Activated T-helper 9 cell treated with anti-CD3 and anti-CD28 coated beads, Interleukin-2, amount 50 U/mL, for 16 hours (primary cell): ENCODE measurements around the gene PEX5.
"Not testable (repeated sequence)": the region's sequence is repeated elsewhere in the genome, so short reads cannot be mapped to it uniquely, and the experiment has no call there.

ENCODE experiments used
- DNase-seq: peaks from one replicate; pipeline ENCODE4 v3.0.0-alpha.2; 2020; ENCODE audit warnings: low read depth

The PEX5 gene

DNA sequence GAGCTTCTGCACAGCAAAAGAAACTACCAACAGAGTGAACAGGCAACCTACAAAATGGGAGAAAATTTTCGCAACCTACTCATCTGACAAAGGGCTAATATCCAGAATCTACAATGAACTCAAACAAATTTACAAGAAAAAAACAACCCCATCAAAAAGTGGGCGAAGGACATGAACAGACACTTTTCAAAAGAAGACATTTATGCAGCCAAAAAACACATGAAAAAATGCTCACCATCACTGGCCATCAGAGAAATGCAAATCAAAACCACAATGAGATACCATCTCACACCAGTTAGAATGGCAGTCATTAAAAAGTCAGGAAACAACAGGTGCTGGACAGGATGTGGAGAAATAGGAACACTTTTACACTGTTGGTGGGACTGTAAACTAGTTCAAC, 24.3 kb downstream of the PEX5 start:
- DNase-seq: not testable (repeated sequence)

DNA sequence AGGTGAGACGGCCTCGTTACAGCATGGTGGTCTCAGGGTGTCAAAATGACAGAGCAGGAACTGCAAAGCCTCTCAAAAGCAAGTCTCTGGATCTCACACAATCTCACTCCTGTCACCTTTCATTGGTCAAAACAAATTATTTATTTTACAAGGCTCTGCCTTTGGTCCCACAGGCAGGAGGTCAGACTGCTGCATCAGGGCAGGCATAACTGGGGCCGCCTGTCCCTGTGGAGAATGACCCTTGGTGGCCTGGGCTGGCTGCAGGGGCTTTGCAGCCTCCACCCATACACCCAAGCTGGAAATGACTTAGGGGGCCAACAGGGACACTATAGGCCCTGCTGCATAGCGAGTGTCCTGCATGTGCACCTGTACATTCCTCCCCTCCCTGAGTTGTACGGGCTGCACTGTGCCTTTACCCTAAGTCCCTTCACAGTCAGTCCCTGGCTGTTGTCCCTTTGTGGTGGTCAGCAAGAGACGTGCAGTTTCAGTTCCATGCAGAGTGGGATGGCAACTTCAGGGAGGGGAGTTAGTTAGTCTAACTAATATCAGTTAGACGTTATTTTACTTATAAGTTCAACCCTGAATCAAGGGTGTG, 28.1 kb downstream of the PEX5 start:
- DNase-seq: no peak

DNA sequence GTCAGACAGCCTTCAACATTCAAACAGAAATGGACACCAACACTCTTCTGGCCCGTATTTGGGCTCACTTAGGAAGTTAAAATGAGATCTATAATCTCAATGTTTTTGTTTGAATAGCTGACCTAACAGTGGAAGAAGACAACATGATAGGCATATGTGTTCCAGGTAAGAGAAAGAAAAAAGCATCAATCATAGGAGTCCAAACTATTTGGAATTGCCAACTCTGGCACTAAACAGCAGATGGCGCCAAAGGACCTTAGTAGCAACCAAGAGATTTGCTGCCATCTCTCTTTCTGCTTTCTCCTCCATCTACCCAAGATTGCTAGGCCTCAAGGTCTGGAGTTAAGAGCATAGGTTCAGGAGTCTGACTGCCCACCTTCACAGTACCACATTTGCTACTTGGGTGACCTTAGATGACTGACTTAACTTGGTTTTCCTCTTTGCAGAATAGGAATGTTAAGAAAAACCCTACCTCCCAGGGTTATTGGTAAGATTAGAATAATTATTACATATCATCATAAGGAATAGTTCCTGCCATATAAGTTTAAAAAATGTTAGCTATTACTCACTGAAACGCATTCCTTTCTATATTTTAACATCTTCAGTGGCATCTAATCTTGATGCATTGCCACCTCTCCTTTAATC, 30.2 kb downstream of the PEX5 start:
- DNase-seq: peak; percentile 51

DNA sequence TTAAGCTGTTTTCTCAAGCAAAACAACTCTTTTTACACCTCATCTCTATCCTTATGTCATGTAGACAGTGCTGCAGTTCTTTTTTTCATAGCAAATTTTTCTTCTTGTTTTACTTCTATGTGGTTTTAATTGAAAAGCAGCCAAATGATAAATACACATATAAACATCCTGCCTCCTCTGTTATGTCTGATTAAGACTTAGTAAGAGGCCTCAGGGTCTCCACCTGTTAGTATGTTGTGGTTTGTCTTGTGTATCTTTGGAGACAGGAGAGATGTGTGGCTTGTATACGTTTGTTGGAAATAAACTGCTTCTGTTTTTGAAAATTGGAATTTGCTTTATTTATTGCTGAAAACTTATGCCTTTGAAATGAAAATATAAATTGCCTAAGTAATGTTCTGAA, 32.0 kb downstream of the PEX5 start:
- no peak for DNase-seq

DNA sequence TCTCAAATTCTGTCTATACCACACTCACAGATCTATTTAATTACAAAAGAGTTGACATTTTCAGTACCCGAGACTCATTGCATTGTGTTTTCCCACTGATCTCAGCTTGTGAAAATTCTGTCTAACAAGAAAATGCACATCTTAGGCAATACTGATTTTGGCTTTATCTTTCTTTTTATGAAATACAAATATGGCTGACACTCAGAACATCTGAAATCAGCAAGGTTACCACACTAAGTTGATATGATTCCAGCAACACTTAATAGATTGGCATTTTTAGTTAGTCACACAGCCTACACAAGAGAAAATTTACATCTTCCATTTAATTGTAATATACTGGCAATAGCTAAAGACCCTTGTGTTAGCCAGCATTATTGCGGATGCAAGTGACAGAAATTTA, 40.3 kb downstream of the PEX5 start:
- no peak for DNase-seq

DNA sequence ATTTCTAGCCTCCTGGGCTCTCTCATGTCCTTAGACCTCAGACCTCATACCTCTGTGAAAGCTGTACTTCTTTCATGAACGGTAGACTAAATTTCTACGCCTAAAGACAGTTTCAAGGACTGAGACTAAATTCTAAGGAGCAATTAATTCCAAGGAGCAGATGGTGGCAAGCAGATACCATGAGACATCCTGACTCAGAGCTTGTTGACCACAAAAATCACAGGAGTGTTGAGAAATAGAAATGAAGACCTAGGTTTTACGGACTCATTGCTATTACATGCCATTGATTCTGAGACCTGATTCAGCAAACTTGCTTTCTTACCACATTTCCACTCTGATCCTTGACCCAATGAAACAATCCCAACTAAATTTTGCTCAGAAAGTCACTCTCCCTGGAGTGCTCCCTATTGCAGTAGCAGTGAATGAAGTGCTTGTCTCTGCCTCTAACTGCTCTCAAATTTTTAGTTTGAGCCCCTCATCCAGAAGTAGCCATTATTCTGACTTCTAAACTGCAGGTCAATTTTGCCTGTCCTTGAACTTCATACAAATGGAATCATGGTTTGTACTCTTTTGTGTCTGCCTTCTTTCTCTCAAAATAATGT, 52.0 kb downstream of the PEX5 start:
- DNase-seq: no peak

DNA sequence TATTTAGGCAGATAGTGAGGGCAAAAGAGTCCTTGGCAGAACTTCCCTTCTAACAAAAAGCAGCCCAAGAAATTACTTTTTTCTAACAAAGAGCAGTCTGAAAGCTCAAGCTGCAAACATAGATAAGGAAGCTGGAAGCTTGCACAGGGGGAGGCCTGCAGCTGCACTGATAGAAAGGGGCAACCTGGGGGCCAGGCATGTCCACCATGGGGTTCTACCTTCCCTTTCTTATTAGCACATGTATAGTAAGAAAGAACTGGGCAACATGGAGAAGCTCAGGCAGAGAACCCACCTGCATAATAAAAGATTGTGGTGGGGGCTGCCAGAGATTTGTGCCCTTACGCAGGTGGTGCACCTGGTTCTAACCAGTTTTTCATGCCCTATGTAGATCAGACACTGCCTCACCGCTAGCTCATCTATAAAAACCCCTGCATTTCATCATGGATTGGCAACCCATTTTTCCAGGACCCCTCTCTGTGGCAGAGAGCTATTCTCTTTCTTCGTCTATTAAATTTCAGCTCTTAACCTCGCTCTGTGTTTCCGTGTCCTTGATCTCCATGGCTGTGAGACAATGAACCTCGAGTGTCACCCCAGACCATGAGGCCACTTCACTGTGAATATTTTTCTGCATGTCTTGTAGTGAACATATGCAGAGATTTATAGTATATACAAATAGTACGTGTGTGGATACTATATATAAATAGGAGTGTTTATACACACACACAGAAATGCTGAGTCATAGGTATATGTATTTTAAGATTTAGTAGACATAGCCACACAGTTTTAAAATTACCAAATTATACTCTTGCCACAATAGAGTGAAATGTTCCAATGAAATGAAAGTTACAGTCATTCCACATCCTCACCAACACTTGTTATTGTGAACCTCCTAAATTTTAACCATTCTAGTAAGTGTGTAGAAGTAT, 53.0 kb downstream of the PEX5 start:
- DNase-seq: no peak

DNA sequence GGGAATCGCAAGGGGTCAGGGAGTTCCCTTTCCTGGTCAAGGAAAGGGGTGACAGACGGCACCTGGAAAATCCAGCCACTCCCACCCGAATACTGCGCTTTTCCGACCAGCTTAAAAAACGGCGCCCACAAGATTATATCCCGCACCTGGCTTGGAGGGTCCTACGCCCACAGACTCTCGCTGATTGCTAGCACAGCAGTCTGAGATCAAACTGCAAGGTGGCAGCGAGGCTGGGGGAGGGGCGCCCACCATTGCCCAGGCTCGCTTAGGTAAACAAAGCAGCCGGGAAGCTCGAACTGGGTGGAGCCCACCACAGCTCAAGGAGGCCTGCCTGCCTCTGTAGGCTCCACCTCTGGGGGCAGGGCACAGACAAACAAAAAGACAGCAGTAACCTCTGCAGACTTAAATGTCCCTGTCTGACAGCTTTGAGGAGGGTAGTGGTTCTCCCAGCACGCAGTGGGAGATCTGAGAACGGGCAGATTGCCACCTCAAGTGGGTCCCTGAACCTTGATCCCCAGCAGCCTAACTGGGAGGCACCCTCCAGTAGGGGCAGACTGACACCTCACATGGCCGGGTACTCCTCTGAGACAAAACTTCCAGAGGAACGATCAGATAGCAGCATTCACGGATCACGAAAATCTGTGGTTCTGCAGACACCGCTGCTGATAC, 62.0 kb downstream of the PEX5 start:
- not testable (repeated sequence) for DNase-seq

DNA sequence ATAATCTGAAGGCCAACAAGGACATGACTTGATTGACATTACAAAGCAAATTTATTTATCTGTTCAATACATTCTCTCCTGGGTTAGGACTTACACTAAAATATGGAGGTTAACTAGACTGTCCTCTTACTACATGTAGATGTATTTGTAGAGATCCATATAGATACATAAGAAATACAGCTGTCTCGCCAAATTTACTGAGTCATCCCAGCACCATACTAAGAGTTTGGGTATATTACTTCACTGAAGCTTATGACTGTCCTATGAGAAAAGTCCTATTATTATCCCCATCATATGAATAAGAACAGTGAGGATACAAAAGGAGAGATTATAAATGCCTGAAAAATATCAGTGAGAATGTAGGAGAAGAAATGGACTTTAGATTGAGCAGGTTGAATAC, 69.6 kb downstream of the PEX5 start:
- DNase-seq: no peak
